HCT116 (cell line): Measurements from ENCODE around the gene DOCK3. TPM values are rescaled to one million over a fixed set of nuclear protein-coding genes. Genes with fewer than 3 reads are reported as not detected.

Experiments used
- ATAC-seq: fragments of 200-7000 bp; cut with Tn5 transposase; 2 replicates; pipeline ENCODE4 v1.9.1; 2020; ENCODE audit warnings: mild to moderate bottlenecking, moderate library complexity
- BruUV-seq: library from RNA; stranded (reverse); fragments of 400-500 nt; replicated peaks from 2 replicates; lab custom pipeline; 2021; lab: Mats Ljungman, UMichigan
- CTCF ChIA-PET: fragments of 300-600 bp; sonication (Branson Sonifier 250); formaldehyde crosslinking; loops from one replicate; lab custom pipeline; 2021; ENCODE audit warnings: antibody characterized with exemption; lab: Charles Lee
- POLR2A ChIA-PET: fragments of 300-600, 350-600 bp; sonication (Branson Sonifier 250); formaldehyde crosslinking; loops from one replicate; lab custom pipeline; 2021; ENCODE audit warnings: antibody characterized with exemption; lab: Charles Lee
- RAD21 ChIA-PET, 2 experiments: fragments of 300-600 bp; sonication (Branson Sonifier 250); formaldehyde crosslinking; loops; one replicate each; lab custom pipeline; 2023; ENCODE audit warnings: low total read pairs in 2 of 2; ENCODE audit not compliant: uncharacterized antibody in 2 of 2, unreplicated experiment in 2 of 2, low non-redundant PET in 1 of 2; lab: Charles Lee
- DNase-seq: peaks from one replicate; pipeline ENCODE4 v3.0.0-alpha.2; 2010; ENCODE audit warnings: low read depth, low spot score
- H2AFZ ChIP-seq: fragments of 200-600 bp; shearing (Covaris generic), sonication (generic); 2 replicates; pipeline ENCODE4 v1.6.1; 2017; ENCODE audit warnings: low read depth, mixed run types, mixed read lengths, antibody characterized with exemption, low read length; ENCODE audit not compliant: poor library complexity, severe bottlenecking
- H3K27ac ChIP-seq: 2 replicates; pipeline ENCODE4 v1.5.1; 2012; ENCODE audit warnings: low read depth, low read length
- H3K27me3 ChIP-seq: fragments of 200-600 bp; sonication (generic); 2 replicates; pipeline ENCODE4 v1.6.1; 2016; ENCODE audit warnings: mixed run types, low read length, mixed read lengths; ENCODE audit not compliant: insufficient read depth
- H3K36me3 ChIP-seq, 2 experiments: fragments of 200-500 bp in 1 of 2; fragments of 200-600 bp in 1 of 2; sonication (Bioruptor generic) in 1 of 2; sonication (generic) in 1 of 2; 2 replicates each; pipeline versions ENCODE4 v1.5.1 to v1.6.1; 2014 to 2016; ENCODE audit warnings: low read length in 2 of 2, inconsistent platforms in 1 of 2, mixed read lengths in 1 of 2, mixed run types in 1 of 2; ENCODE audit not compliant: insufficient read depth in 2 of 2, control insufficient read depth in 1 of 2
- H3K4me1 ChIP-seq, 2 experiments: fragments of 200-600 bp in 1 of 2; sonication (generic) in 1 of 2; 2 replicates each; pipeline versions ENCODE4 v1.5.1 to v1.6.1; 2012 to 2017; ENCODE audit warnings: low read length in 2 of 2, inconsistent platforms in 1 of 2, mild to moderate bottlenecking in 1 of 2, mixed read lengths in 1 of 2, mixed run types in 1 of 2, moderate library complexity in 1 of 2; ENCODE audit not compliant: insufficient read depth in 2 of 2, control insufficient read depth in 1 of 2
- H3K4me2 ChIP-seq: fragments of 200-600 bp; sonication (generic); 2 replicates; pipeline ENCODE4 v1.6.1; 2017; ENCODE audit warnings: mixed run types, low read length, mixed read lengths
- H3K4me3 ChIP-seq, 2 experiments: fragments of 200-600 bp in 1 of 2; sonication (generic) in 1 of 2; replicated peaks in 1 of 2; 2 replicates each; pipeline ENCODE4 v1.5.1; 2011 to 2016; ENCODE audit warnings: low read length in 2 of 2, control low read depth in 1 of 2, low read depth in 1 of 2, mild to moderate bottlenecking in 1 of 2, mixed read lengths in 1 of 2, mixed run types in 1 of 2
- H3K79me2 ChIP-seq: fragments of 200-600 bp; sonication (generic); 2 replicates; pipeline ENCODE4 v1.6.1; 2017; ENCODE audit warnings: mild to moderate bottlenecking, mixed run types, low read length, moderate library complexity, mixed read lengths; ENCODE audit not compliant: insufficient read depth
- H3K9ac ChIP-seq: fragments of 200-600 bp; sonication (generic); 2 replicates; pipeline ENCODE4 v1.6.1; 2016; ENCODE audit warnings: low read length, mixed read lengths
- H3K9me2 ChIP-seq: fragments of 200-600 bp; sonication (generic), shearing (Covaris generic); 2 replicates; pipeline ENCODE4 v1.6.1; 2017; ENCODE audit warnings: mixed run types, mild to moderate bottlenecking, moderate library complexity; ENCODE audit not compliant: insufficient read depth
- H3K9me3 ChIP-seq, 2 experiments: fragments of 200-500 bp in 1 of 2; fragments of 200-600 bp in 1 of 2; sonication (Bioruptor generic) in 1 of 2; sonication (generic) in 1 of 2; 2 replicates each; pipeline ENCODE4 v1.6.1; 2014 to 2017; ENCODE audit warnings: low read length in 2 of 2, mixed read lengths in 2 of 2, inconsistent platforms in 1 of 2, low read depth in 1 of 2, mild to moderate bottlenecking in 1 of 2, mixed run types in 1 of 2, moderate library complexity in 1 of 2; ENCODE audit not compliant: control insufficient read depth in 1 of 2, insufficient read depth in 1 of 2
- H4K20me1 ChIP-seq: fragments of 200-600 bp; sonication (generic), shearing (Covaris generic); 2 replicates; pipeline ENCODE4 v1.6.1; 2017; ENCODE audit warnings: mixed run types, mild to moderate bottlenecking, moderate library complexity; ENCODE audit not compliant: insufficient read depth
- ATF3 ChIP-seq: IDR thresholded peaks from 2 replicates; pipeline ENCODE4 v1.6.1; 2012
- CBX3 ChIP-seq: IDR thresholded peaks from 2 replicates; pipeline ENCODE4 v1.6.1; 2012; ENCODE audit warnings: low read depth
- CEBPB ChIP-seq: IDR thresholded peaks from 2 replicates; pipeline ENCODE4 v1.6.1; 2012; ENCODE audit warnings: low read depth
- CTCF ChIP-seq, 3 experiments: fragments of 200-600 bp in 1 of 3; sonication (generic) in 1 of 3; IDR thresholded peaks in 2 of 3; conservative IDR thresholded peaks in 1 of 3; 2 replicates each; pipeline ENCODE4 v1.5.1; 2012 to 2017; ENCODE audit warnings: low read depth in 2 of 3, low read length in 2 of 3, antibody characterized with exemption in 1 of 3, borderline replicate concordance in 1 of 3, control low read depth in 1 of 3, mild to moderate bottlenecking in 1 of 3, mixed read lengths in 1 of 3, mixed run types in 1 of 3, moderate library complexity in 1 of 3; ENCODE audit not compliant: insufficient read depth in 1 of 3
- EGR1 ChIP-seq: IDR thresholded peaks from 2 replicates; pipeline ENCODE4 v1.6.1; 2012; ENCODE audit warnings: low read depth
- ELF1 ChIP-seq: IDR thresholded peaks from 2 replicates; pipeline ENCODE4 v1.6.1; 2012; ENCODE audit warnings: low read depth, borderline replicate concordance
- EZH2 ChIP-seq: fragments of 200-600 bp; sonication (generic); IDR thresholded peaks from 2 replicates; pipeline ENCODE4 v1.6.1; 2017; ENCODE audit warnings: antibody characterized with exemption, mixed run types
- EZH2phosphoT487 ChIP-seq: fragments of 200-600 bp; IDR thresholded peaks from 2 replicates; pipeline ENCODE4 v1.6.1; 2018; ENCODE audit warnings: antibody characterized with exemption, borderline replicate concordance
- FOSL1 ChIP-seq: IDR thresholded peaks from 2 replicates; pipeline ENCODE4 v1.6.1; 2012; ENCODE audit warnings: low read depth
- JUND ChIP-seq: IDR thresholded peaks from 2 replicates; pipeline ENCODE4 v1.6.1; 2012
- MAX ChIP-seq: IDR thresholded peaks from 2 replicates; pipeline ENCODE4 v1.6.1; 2012
- POLR2A ChIP-seq: IDR thresholded peaks from 2 replicates; pipeline ENCODE4 v1.7.0; 2011; ENCODE audit warnings: borderline replicate concordance; ENCODE audit not compliant: insufficient read depth, insufficient read length; ENCODE audit errors: extremely low read depth
- POLR2AphosphoS5 ChIP-seq: IDR thresholded peaks from 2 replicates; pipeline ENCODE4 v1.6.1; 2011; ENCODE audit warnings: mild to moderate bottlenecking, low read depth, low read length, moderate library complexity
- SP1 ChIP-seq: IDR thresholded peaks from 2 replicates; pipeline ENCODE4 v1.6.1; 2012; ENCODE audit warnings: low read depth
- SRF ChIP-seq: IDR thresholded peaks from 2 replicates; pipeline ENCODE4 v1.6.1; 2012; ENCODE audit warnings: low read depth
- TCF7L2 ChIP-seq: IDR thresholded peaks from 2 replicates; pipeline ENCODE4 v1.7.0; 2011; ENCODE audit warnings: borderline replicate concordance, inconsistent platforms; ENCODE audit not compliant: insufficient read depth, insufficient read length; ENCODE audit errors: extremely low read depth
- YY1 ChIP-seq: IDR thresholded peaks from 2 replicates; pipeline ENCODE4 v1.6.1; 2011; ENCODE audit warnings: low read length, low read depth, moderate library complexity, mild to moderate bottlenecking; ENCODE audit not compliant: insufficient replicate concordance; ENCODE audit errors: extremely low read depth
- ZFX ChIP-seq: fragments of 450-650 bp; IDR thresholded peaks from 2 replicates; pipeline ENCODE4 v1.6.1; 2017
- ZNF274 ChIP-seq: fragments of 200-500 bp; sonication (Bioruptor generic); IDR thresholded peaks from 2 replicates; pipeline ENCODE4 v1.6.1; 2014; ENCODE audit warnings: mild to moderate bottlenecking, low read depth, low read length, inconsistent platforms
- intact Hi-C: fragments of 100-400 bp; cut with micrococcal nuclease; formaldehyde crosslinking; loops from 2 replicates; pipeline ENCODE4 v1.10.0; 2022
- total RNA-seq: library from RNA; stranded (reverse); gene quantifications from one replicate; pipeline ENCODE4 v1.2.1, GENCODE V29; 2021; ENCODE audit not compliant: unreplicated experiment

The DOCK3 gene
- total RNA-seq, 1 experiment from 2014 or later: 4.2 TPM

GRCh38 chr3:51268132-51268531, 593.4 kb downstream of the DOCK3 start:
- no peak for DNase-seq
- Histone ChIP-seq H3K9me3 (no peaks in the 10 kb centered on the region), H3K4me2 (no peak overlapping the region), H3K27ac (no peak overlapping the region), H3K79me2 (no peaks in the 10 kb centered on the region), H3K9me2 (no peaks in the 10 kb centered on the region), H3K36me3 (no peaks in the 10 kb centered on the region), H3K4me1 (no peaks in the 10 kb centered on the region), H3K4me3 (no peak overlapping the region)
- ChIA-PET CTCF (interaction anchor here (1.5 to 2.8 kb wide), 2 partner anchors 43 to 104 kb away, joined by 3 to 9 read pairs; no protein-coding TSS in a partner anchor), POLR2A (no interaction called here), RAD21 (interaction anchor here in 1 of 2 experiments (0.7 kb wide), 1 partner anchor 117 kb away, joined by 3 read pairs; the partner anchor contains the start of gene MANF)
- intact Hi-C loops: no loop called here
- no peak for TF ChIP-seq EGR1
- no peak for TF ChIP-seq EZH2
- TF ChIP-seq CBX3: no peak
- no peak for TF ChIP-seq MAX
- TF ChIP-seq ZFX: no peak
- no peak for TF ChIP-seq ATF3
- TF ChIP-seq FOSL1: no peak
- TF ChIP-seq ELF1: no peak
- TF ChIP-seq JUND: no peak
- TF ChIP-seq CTCF (IDR thresholded peaks at IDR 0.05 in 2 of 3, conservative IDR thresholded peaks at IDR 0.05 in 1 of 3; ENCODE audit: borderline replicate concordance in 1 of 3, insufficient read depth in 1 of 3, low read depth in 2 of 3, low read length in 2 of 3): no peak
- TF ChIP-seq SP1: no peak
- TF ChIP-seq CEBPB: no peak
- no peak for TF ChIP-seq ZNF274
- no peak for TF ChIP-seq POLR2AphosphoS5
- no peak for TF ChIP-seq SRF
- no peak for TF ChIP-seq POLR2A
- TF ChIP-seq TCF7L2: no peak
- no peak for TF ChIP-seq YY1
- no peak for TF ChIP-seq EZH2phosphoT487
- TF ChIP-seq, all 23 proteins: peak for 0
- Histone ChIP-seq H4K20me1 (no peaks in the 10 kb centered on the region), H3K9ac (no peak overlapping the region), H2AFZ (no peak overlapping the region), H3K27me3 (no peaks in the 10 kb centered on the region)
- no TSS peak for BruUV-seq
- ATAC-seq: no peak
